HG03095 (cell line): ENCODE data around the gene BMAL2.

Experiments used
- ATAC-seq: cut with Tn5 transposase; IDR thresholded peaks from one replicate; pipeline ENCODE4 v1.9.1; 2021; ENCODE audit warnings: moderate library complexity; ENCODE audit not compliant: unreplicated experiment

Gene BMAL2, protein sequence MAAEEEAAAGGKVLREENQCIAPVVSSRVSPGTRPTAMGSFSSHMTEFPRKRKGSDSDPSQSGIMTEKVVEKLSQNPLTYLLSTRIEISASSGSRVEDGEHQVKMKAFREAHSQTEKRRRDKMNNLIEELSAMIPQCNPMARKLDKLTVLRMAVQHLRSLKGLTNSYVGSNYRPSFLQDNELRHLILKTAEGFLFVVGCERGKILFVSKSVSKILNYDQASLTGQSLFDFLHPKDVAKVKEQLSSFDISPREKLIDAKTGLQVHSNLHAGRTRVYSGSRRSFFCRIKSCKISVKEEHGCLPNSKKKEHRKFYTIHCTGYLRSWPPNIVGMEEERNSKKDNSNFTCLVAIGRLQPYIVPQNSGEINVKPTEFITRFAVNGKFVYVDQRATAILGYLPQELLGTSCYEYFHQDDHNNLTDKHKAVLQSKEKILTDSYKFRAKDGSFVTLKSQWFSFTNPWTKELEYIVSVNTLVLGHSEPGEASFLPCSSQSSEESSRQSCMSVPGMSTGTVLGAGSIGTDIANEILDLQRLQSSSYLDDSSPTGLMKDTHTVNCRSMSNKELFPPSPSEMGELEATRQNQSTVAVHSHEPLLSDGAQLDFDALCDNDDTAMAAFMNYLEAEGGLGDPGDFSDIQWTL

DNA sequence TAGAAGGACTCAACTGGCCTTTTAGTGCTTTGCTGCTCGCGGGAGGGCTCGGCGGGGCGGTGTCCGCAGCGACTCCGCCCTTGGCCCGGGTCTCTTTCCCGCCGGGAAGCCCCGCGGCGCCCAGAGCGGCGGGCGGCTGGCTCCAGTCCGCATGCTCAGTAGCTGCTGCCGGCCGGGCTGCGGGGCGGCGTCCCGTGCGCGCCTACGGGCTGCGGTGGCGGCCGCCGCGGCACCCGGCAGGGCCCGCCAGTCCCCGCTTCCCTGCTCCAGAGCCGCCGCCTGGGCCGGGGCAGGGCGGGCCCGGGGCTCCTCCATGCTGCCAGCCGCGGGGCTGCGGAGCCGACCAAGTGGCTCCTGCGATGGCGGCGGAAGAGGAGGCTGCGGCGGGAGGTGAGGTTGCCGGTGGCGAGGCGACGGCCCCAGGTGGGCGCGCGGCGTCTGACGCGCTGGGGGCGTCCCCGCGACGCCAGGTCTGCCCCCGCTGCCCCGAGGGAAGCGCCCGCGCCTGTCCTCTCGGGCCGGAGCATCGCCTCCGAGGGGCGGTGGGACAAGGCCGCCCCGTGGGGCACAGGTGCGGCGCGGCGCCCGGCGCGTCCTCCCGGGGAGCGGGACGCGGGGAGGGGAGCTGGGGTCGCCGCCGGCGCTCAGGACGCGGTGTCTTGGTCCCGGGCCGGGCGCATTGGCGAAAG lies at the start of gene BMAL2:
Gene BMAL2, plus strand, starts transcription at position 123 of the 689 bp plus-strand sequence. Its CDS starts 237 bp downstream, at position 360.
- peak; percentile 35 for ATAC-seq

DNA sequence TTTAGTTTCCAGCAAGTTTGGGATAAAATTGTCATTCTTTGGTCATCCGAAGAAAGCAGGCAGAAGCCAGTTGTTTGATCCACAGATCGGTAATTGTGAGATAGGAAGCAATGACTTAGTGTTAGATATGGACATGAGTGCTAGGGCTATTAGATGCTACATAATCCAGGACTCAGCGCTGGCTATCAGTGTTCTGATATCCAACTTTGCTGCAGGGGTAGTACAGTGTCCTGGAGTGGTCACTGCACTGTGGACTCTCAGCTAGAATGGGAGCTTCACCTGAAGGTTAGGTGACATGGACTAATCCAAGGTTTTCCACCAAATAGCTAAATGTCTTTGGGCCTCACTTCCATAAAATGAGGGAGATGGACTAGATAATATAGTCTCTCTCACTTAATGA lies 48.6 kb upstream of the BMAL2 start:
- no peak for ATAC-seq

DNA sequence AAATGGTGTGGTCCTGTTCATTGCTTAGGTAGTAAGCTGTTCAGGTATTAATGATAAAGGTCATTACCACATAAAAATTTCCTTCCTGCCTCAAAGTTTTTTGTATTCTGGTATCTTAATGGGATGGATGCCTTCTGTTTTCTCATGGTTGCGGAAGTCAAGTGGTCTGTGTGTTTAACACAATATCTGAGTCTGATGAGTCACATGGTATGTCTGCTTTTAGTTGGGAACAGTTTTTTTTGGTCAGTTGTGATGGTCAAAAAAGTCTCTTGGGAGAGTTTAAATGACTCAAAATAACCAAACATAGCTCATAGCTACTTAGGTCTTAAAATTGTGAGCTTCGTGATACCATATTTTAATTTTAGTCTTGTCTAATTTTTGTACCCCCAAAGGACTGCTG lies 47.9 kb upstream of the BMAL2 start:
- ATAC-seq, result no peak

DNA sequence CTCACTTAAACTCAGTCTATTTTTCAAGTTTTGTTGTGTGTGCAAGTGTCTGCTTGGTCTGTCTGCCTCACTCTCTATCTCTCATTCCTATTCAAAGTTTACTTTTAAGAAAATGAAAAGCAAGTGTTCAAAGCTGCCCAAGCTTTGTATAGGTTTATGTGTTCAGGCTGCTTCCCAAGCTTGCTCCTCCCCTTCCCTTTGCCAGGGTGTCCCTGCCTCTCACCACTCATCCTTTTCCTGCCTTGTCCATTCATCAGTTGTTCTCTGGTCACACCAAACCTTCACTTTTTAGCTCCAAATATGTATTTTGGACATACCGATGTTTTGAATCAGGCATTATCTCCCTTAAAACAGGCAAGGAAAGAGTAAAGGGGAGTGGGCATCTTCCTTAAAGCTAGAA lies 47.2 kb upstream of the BMAL2 start:
- no peak for ATAC-seq

DNA sequence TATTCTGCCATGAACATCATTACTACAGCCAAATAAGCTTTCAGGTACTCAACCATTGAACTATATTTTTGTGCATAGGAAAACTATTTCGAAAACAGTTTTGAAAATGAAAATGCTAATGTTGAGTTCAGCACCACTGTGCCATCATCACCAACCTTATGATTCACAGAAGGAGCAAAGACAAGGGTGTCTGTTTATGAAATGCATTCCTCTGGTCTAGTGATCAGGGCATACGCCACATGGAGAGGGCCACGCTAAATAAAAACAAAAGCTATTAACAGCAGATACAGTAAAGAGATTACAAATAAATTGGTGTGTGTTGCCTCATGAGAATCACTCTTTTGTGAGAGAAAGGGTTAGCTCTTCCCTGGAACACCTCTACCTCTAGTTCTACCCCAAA lies 43.2 kb upstream of the BMAL2 start:
- no peak for ATAC-seq

DNA sequence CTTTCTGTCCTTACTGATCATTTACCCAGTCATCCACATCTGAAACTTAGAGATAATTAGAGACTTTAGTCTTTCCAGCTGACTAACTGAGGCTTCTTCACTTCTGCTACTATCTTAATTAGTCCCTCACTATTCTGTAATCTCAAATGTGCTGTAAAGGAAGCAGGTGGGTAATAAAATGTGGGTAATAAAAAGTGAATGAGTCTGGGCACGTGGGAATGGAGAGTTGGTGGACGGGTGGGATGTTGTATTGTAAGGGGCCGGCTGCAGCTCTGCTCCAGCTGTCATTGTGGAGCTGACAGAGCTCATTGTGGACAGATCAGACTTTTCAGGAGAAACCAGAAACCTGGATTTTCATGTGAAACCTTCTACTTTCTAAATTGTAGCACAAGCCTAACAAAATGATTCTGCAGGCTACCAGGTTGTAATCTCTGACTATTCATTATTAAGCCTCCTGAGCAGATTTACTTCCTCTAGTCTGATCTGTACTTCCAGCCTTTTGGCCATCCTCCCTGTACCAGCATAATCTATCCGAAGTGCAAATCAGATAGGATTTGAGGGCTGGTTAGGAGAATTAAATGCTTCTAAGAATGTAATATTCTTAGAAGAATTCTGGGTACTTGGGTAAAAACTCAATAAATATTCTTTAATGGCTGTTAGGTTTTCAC lies 42.0 kb upstream of the BMAL2 start:
- ATAC-seq, result no peak

DNA sequence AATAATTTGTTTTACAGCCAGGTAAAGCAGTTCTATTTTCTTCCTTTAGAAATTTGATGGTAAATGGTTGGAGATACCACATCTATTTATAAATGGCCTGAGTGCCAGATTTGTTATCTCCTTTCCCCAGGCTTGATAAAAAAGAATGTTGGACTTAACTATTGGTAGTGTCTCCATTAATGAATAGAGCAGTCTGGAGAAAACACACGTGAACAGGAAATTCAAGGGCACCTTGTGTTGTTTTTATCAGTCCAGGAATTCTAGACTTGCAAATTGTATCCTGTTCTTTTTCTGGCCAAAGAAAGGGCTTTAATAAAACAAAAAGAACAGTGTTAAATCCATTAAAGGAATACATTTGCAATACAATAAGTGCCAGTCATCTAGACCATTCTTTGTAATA lies 40.8 kb upstream of the BMAL2 start:
- ATAC-seq, result no peak

DNA sequence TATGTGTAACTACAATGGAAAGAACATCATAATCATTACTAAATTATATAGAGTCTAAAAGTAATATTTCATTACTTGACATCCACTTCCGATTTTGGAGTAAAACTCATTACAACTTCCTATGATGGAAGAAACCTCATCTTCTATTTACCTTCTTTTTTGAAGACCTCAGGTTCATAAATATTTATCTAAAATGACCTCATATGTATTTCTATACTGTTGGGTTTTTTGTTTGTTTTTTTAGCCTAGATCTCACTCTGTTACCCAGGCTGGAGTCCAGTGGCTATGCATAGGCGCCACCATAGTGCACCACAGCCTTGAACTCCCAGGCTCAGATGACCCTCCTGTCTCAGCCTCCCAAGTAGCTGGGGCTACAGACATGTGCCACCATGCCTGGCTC lies 39.9 kb upstream of the BMAL2 start:
- no peak for ATAC-seq

DNA sequence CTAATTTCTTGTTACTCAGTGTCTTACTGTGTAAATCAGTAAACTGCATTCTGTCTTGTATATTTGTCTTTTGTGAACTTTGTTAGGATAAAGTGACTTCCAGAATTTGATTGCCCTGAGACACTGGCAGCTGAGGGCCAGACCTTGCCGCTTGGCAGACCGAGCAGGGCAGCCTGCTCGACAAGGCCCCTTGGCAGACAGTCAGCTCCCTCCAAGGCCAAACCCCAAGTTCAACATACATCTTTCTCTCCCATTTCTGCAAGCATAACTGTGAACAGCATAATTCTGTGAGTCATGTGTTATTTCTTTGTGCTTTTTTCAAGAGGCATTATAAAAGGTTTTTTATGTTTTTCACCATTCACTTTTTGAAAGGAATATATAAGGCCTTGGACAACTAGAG lies 39.2 kb upstream of the BMAL2 start:
- no peak for ATAC-seq

DNA sequence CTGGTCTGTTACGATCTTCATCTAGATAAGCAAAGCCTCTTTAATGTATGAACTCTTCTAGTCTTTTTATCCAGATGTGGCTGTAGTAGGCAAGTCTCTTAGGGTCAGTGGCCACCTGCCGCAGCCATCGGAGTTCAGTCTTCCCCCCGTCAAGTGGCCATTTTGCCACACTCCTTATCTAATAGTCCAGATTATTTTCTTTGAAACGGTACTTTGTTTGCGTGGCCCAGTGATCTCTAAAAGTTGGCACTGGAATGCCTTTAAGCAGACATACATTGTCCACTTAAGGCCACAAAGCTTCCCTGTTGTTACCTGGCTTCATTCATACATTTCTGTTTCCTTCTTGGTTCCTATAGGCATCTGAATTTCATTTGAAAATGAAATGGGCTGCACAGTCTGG lies 36.0 kb upstream of the BMAL2 start:
- no peak for ATAC-seq

DNA sequence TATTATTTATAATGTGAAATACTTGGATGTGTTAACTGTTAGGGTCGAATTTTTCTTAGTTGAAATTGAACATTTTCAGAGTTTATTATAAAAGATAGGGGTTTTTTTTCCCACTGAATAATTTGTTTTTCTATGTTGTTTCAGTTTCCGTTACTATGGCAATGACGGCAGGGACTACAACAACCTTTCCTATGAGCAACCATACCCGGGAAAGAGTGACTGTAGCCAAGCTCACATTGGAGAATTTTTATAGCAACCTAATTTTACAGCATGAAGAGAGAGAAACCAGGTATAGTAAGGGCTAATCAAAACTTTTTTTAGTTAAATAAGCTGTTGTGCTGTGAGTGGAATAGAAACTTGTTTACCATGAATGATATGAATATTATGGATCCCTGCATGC lies 35.1 kb upstream of the BMAL2 start:
- no peak for ATAC-seq

DNA sequence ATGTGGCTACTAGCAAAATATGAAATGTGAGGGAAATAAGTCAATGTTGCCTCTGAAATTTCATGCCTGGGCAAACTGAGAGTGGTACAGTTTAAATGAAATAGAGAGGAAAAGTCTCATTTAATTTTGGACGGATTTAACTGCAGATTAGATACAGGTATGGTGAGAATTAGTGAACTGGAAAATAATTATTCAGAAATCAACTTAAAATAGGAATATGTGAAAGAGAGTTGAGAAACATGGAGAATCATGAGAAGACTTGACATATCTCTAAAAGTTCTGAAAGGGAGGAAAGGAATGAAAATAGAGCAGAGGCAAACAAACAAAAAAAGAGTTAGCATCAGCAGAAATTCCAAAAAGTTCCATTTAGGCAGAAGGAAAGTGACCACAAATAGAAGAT lies 33.5 kb upstream of the BMAL2 start:
- no peak for ATAC-seq

DNA sequence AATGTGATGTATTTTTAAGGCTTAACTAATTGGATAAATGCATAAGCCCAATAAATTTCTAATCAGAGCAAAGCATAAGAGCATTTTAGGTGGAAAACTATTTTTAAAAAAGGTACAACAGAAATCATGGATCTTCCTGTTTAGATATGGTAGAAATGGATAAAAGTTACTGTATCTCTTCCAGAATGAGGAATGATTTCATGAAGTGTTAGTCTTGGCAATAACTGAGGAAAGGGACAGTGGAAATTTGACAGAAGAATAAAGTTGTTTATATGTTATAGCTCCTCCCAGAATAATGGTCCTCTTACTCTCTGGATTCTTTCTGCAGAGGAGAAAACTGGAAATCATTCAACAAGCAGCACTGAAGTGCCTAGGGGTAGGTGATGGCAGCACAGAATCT lies 32.4 kb upstream of the BMAL2 start:
- no peak for ATAC-seq

DNA sequence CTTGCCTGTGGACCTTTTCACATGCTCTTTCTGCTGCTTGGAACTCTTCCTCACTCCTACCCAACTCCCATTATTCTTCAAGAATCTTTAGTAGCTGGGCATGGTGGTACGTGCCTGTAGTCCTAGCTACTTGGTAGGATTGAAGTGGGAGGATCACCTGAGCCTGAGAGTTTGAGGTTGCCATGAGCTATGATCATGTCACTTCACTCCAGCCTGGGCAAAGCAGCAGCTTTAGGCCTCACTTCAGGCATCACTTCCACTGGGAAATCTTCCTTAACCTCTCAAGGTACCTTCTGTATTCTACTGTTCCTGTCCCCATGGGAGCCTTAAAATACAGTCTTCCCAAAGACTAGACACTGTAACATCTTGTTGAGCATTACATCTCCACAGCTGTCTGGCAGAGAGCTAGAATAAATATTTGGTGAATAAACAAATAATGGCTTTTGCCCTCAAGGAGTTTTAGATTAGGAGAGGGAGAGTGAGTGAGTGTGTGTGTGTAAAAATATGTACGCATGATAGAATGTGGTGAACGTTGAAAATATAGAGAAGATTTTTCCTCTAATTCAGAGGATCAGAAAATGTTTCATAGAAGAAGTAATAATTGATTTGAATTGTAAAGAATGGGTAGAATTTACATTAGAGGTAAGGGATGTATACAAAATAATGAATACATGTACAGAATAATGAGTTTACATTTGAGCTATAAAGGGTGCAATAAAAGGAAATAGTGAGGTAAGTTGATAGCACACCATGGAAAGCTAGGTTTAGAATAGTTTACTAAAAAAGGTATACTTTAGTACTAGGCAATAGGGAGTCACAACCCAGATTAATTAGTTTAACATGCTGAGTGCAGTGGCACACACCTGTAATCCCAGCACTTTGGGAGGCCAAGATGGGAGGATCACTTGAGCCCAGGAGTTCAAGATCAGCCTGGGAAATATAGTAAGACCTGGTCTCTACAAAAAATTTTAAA lies 29.2 kb upstream of the BMAL2 start:
- ATAC-seq, result no peak

DNA sequence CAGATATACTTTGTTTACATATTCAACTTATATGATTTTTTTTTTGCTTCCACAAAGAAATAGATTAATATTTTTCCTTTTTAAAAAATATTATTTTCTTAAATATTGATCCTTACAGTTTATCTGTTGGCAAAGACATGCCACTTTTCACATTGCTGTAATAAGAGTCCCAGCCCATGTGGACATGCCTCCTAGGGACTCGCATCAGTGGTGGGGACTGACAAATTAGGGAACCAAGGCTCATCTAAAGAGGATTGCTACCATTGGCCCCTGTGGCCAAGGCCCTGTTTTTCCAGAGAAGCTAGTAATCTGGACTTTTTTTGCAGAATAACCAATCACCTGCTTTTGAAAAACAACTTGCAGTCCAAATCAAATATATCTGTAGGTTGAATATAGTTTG lies 27.8 kb upstream of the BMAL2 start:
- no peak for ATAC-seq

DNA sequence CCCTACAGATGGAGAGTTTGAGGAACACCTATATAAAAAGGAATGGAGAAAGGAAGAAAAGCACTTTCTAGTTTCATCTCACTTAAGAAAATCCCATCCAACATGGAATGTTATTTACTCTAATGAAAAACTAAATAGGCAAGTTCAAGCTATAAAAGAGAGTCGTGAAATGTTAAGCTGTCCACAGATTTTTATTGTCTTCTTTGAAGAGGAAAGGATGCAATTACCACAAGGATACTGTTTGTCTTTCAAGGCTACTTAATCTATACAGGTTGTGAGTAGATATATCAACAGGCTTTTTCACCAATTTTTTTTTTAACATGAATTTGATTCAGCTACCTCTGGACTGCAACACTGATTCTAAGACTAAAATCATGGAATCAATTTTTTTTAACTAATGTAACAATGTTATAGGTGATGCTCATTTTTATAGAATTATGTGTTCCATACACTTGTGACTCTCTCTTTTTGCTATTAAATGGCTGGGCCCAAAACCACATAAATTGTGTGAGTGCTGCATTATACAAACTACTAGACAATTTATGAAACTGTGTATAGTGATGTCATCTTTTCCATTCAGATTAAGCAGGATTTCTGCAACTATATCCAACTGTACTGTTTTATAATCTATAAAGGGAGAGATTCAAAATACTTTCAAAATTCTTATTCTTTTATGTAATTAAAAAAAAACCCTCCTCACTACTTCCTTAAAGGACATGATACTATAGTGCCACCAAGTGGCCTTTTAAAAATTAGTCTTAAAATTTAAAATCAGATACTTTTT lies 26.8 kb upstream of the BMAL2 start:
- ATAC-seq, result no peak

DNA sequence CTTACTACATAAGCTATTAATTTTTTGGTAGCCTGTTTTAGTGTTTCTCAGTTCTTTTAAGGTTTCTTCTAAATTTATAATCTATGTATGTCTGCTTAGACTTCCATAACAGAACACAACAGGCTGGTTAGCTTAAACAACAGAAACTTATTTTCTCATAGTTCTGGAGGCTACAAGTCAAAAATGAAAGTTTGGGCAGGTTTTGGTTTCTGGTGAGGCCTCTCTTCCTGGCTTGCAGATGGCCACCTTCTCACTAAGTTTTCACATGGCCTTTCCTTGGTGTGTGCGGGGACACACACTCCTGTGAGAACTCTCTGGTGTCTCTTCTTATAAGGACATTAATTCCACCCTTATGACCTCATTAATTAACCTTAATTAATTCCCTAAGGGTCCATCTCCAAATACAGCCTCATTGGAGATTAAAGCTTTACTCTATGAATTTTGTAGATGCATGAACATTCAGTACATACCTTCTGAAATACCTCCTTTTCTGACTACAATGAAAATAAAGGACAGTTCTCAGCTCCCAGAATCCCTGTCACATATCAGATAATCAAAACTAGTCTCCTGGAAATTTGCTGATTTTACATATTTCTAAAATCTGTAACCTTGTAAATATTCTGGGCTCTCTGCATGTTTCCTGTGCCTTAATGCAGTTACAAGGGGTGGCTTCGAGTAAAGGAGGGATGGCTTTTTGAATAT lies 23.2 kb upstream of the BMAL2 start:
- ATAC-seq, result peak; percentile 54

DNA sequence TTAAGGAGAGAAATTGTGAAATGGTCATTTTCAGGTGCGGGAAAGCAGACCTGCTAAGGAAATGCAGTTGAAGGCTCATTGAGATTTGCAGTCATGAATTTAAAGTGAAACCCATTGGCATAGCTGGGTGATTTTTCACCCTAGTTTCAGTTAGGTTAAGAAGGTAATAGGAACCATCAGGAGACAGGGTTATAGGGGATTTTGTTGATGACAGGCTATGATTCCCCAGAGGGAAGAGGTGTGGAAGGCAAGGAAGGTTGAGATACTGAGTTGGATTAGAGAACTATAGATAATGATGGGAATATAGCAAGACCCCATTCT lies 22.7 kb upstream of the BMAL2 start:
- no peak for ATAC-seq

DNA sequence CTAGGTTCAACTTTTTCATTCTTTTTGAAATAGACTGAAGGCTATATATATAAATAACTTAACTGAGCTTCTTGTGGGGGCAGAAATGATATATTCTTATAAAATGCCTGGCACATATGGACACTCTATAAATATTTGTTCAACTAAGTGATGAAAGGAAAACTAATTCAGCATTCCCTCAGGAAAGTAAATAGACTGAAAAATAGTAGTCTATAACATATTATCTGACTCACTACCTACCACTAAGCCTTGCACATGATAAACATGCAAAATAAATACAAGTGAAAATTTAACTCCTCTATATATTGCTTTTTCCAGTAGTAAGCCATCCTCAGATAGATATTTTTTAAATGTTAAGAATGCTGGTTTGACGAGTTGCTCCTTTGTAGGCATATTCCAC lies 15.7 kb upstream of the BMAL2 start:
- no peak for ATAC-seq
